ENCODE measurements around the gene AZGP1. TPM values are rescaled to one million over a fixed set of nuclear protein-coding genes. Genes with fewer than 3 reads are reported as not detected.
"Not testable (repeated sequence)": the region's sequence is repeated elsewhere in the genome, so short reads cannot be mapped to it uniquely, and the experiment has no call there.

Gene AZGP1
- total RNA-seq, 2 donors from 2014 or later = 0.33 to 1.2 TPM

DNA sequence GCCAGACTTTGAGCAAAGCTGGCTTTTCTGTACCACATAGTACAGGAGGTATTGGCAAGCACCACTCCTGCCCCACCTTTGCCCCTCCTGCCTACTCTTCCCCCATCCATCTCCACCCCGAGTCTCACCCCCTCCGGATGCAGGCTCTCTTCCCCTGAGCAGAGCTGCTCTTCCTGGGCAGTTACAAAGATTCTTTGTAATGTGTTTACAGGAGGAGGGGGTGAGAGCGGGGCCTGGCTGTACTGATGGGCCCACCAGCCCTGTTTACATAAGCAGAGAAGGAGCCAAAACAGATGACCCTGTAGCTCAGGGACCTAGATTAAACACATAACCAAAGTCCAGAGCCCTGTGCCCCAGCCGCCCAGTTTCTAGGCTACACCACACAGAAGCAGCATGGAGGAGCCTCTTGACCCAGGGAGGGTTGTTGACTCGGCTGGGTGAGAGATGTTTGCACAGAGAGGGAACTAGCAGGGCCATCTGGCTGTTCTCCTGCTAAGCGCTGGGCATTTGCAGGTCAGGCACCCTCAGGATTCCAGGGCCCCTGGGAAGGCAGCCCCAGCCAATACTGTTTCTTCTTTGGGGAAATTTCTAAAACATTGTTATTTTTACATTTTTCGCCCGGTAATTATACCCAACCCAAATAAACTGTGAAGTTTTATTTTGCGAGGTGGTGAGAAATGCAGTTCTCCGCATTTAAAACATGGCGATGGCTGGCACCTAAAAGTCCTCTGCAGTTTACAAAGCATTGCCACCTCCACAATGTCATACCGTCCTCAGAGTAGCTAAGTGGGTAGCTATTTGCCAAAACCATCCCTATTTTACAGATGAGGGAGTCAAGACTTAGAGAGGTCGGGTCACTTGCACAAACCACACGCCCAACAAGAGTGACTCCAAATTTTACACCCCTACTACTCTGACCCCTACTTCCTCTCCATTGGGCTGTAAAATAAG lies 28.2 kb upstream of the AZGP1 start:
- peak; percentile 52 for DNase-seq (ENCODE audit: low spot score)
- intact Hi-C loops (cut with DNase I) = no loop called here

DNA sequence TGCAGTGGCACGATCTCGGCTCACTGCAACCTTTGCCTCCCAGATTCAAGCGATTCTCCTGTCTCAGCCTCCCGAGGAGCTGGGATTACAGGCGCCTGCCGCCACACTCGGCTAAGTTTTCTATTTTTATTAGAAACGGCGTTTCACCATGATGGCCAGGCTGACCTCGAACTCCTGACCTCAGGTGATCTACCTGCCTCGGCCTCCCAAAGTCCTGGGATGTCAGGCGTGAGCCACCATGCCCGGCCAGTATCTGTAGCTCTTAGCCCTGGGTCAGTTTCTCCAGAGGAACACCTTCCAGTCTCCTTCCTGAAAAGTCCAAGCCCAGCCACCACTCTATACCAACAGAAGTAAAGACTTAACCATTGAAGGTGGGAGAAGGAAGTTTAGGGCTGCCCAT lies 24.4 kb upstream of the AZGP1 start:
- peak; percentile 44 for DNase-seq (ENCODE audit: low spot score)
- intact Hi-C loops (cut with DNase I) = no loop called here

DNA sequence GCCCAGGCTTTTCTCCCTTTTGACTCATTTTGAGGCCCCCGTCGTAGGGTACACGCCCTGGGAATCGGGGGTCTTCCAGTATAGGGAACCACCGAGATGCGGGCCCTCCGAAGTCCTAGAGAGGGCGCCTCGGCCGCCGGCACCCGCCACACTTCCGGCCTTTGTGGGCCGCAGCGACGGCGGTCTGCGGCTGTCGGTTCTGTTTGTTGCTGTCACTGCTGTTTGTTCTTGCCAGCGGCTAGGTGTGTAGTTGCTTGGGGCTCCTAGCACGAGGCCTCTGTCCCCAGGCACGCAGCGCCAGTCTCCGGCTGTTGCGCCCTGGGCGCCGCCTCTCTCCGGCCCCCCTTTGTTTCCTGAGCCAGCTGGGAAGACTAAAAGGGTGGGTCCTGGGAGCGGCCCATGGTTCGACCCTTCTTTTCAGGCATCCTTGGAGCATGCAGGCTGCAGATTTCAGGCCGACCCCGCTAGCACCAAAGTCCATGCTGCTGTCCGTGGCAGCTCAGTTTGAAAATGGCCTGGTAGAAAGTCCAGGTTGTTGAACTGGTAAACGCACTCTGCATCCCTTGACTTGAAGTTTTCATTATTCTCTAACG lies 21.8 kb upstream of the AZGP1 start:
- intact Hi-C loops (cut with DNase I) = no loop called here
- peak; percentile 87 for DNase-seq (ENCODE audit: low spot score)

DNA sequence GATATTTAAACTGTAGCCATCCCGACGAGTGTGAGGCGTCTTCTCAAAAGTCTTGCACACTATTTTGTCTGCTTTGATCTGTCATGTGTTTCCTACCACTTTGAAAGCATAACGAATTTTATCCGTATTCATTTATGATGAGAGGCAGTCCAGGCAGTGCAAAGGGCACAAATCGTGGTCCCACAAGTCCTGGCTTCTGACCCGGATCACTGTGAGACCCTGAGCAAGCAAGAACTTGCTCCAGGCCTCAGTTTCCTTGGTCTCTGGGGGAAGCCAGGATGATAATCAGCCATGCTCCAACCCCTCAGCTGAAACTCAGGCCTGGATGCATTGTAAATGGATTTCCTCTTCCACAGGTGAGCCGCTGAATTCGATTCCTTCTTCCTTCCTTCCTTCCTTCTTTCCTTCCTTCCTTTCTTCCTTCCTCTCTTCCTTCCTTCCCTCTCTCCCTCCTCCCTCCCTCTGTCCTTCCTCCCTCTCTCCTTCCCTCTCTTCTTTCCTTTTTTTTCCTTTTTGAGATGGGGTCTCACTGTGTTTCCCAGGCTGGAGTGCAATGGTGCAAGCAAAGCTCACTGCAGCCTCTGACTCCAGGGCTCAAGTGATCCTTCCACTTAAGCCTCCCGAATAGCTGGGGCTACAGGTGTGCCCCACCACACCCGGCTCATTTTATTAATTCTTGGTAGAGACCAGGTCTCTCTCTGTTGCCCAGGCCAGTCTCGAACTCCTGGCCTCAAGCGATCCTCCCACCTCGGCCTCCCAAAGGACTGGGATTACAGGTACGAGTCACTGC lies 21.1 kb upstream of the AZGP1 start:
- intact Hi-C loops (cut with DNase I) = no loop called here

DNA sequence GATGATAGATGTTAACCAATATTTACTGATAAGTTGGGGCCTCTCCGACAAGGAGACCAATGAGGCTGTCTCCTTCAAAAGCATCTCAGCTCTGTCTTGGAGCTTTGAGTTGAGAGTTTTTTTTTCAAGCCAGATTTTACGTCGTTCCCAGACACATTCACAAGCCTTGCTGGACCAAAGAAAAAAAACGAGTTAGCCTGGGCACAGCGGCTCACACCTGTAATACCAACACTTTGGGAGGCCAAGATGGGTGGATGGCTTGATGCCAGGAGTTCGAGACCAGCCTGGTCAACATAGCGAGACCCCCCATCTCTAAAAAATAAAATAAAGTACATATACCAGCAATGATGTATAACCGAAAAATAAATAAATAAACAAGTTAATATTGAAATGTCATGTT lies 19.0 kb upstream of the AZGP1 start:
- intact Hi-C loops (cut with DNase I) = no loop called here

More for the DNA sequence above, 21.1 kb upstream of the AZGP1 start:
- DNase-seq (ENCODE audit: low spot score) = no peak

DNA sequence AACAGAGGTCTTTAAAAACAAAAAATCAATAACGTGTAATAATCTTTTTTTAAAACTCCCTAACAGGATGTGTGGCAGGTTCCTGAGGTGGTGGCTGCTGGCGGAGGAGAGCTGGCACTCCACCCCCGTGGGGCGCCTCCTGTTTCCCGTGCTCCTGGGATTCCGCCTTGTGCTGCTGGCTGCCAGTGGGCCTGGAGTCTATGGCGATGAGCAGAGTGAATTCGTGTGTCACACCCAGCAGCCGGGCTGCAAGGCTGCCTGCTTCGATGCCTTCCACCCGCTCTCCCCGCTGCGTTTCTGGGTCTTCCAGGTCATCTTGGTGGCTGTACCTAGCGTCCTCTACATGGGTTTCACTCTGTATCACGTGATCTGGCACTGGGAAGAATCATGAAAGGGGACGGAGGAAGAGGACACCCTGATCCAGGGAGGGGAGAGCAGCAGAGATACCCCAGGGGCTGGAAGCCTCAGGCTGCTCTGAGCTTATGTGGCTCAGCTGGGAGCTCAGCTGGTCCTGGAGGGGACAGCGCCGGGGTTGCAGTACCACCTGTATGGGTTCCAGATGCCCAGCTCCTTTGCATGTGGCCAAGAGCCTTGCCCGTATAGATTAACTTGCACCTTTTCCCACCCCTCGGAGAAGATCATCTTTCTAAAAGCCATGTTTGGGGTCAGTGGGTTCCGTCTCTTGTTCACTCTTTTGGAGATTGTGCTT lies 16.7 kb upstream of the AZGP1 start:
- no peak for DNase-seq (ENCODE audit: low spot score)
- intact Hi-C loops (cut with DNase I) = no loop called here

More for the DNA sequence above, 19.0 kb upstream of the AZGP1 start:
- no peak for DNase-seq (ENCODE audit: low spot score)

DNA sequence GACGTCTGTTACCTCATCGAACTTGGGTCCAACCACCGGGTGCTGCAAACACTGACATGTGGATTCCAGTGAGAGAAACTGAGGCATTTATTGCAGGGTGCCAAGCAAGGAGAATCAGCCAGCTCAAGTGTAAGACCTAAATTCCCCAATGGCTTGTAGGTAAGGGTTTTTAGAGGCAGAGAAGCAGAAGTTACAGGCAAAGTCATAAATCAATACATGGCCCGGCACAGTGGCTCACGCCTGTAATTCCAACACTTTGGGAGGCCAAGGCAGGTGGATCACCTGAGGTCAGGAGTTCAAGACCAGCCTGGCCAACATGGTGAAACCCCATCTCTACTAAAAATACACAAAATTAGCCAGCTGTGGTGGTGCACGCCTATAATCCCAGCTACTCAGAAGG lies 15.7 kb upstream of the AZGP1 start:
- intact Hi-C loops (cut with DNase I); DNase-seq (ENCODE audit: low spot score): not testable (repeated sequence)

DNA sequence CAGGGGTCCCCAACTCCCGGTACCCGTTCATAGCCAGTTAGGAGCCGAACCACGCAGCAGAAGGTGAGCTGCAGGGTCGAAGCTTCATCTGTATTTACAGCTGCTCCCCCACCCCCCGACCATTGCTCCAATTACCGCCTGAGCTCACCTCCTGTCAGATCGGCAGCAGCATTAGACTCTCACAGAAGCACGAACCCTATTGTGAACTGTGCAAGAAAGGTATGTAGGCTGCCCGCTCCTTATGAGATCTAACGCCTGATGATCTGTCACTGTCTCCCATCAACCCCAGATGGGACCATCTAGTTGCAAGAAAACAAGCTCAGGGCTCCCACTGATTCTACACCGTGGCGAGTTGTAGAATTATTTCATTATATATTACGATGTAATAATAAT lies 14.6 kb upstream of the AZGP1 start:
- no peak for DNase-seq (ENCODE audit: low spot score)
- intact Hi-C loops (cut with DNase I) = no loop called here

DNA sequence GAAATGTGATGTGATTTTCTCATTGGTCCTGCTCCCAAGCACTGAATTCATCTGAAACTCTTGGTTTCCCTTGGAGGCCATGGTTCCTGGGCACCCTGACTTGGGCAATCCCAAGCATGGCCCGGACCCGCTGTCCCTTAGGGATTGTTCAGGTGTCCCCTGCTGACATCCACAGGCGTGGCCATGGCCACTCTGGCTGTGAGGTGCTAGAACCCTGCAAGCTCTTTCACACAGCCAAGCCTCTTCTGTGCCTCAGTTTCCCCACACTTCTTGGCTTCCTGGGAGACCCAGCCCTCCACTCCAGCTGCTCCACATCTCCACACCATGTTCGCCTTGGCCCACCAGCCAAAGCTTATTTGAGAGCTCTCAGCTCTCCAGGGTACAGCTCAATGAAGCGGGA lies 12.0 kb upstream of the AZGP1 start:
- intact Hi-C loops (cut with DNase I) = loop anchor here in 1 of 2 donors (10.0 kb wide), 1 partner anchor 73 kb away; the partner anchor contains the start of gene TRIM4
- DNase-seq (ENCODE audit: low spot score) = peak; percentile 66

DNA sequence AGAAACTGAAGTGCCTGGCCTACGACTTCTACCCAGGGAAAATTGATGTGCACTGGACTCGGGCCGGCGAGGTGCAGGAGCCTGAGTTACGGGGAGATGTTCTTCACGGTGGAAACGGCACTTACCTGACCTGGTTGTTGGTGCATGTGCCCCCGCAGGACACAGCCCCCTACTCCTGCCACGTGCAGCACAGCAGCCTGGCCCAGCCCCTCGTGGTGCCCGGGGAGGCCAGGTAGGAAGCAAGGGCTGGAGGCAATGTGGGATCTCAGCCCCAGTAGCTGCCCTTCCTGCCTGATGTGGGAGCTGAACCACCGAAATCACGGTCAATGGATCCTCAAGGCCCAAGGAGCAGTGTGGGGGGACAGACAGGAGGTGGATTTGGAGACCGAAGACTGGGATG lies 11.5 kb upstream of the AZGP1 start:
- peak; percentile 32 for DNase-seq (ENCODE audit: low spot score)
- intact Hi-C loops (cut with DNase I) = loop anchor here in 1 of 2 donors (10.0 kb wide), 1 partner anchor 73 kb away; the partner anchor contains the start of gene TRIM4

DNA sequence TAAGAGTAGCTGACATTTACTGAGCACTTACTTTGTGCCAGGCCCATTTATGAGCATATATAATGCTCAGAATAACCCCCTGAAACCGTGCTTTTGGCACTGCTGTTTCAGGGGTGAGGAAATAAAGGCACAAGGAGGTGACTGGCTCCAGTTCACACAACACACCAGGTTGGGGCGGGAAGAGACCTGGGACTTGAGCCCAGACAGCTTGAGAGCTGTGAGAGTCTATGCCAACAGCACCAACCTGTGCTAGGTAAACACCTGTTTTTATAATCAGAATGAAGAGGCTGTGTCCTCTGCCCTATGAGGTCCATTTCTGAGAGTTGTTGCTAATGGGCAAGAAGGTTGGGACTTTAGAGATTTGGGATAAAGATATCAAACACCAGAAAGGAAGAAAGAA lies 8.8 kb upstream of the AZGP1 start:
- intact Hi-C loops (cut with DNase I) = loop anchor here in 1 of 2 donors (10.0 kb wide), 1 partner anchor 70 kb away; the partner anchor contains the start of gene TRIM4
- DNase-seq (ENCODE audit: low spot score) = no peak

DNA sequence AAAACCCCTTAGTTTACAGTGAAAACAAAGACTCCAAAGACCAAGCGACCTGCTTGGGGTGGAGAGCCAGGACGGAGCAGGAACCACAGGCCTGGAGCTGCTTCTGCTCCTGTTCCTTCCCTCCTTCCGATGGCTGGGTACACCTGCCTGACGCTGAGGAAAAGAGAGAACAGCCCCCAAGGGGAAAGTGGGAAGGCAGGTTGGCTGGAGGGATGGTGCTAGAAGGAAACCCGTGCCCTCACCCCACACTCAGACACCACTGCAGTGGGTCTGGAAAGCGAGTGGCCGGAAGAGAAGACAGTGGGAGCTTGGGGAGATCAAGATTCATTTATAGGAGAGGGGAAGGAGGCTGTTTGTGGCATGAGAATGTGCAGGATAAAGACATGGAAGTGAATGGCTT lies 5.2 kb upstream of the AZGP1 start:
- intact Hi-C loops (cut with DNase I) = loop anchor here in 1 of 2 donors (10.0 kb wide), 1 partner anchor 66 kb away; the partner anchor contains the start of gene TRIM4
- not testable (repeated sequence) for DNase-seq (ENCODE audit: low spot score)

DNA sequence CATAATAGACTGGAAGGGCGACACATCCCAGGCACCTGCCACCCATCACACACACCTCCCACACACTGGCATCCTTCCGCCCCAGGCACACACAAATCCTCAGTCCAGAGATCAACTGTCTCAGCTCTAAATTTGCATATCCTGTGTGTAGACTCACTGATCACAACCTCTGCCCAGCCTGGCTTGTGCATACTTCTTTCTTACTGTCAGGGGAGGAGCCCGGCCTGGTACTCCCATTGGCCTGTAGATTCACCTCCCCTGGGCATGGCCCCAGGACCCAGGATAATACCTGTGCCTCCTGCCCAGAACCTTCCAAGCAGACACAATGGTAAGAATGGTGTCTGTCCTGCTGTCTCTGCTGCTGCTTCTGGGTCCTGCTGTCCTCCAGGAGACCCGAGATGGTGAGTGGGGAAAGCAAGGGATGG lies 4.6 kb upstream of the AZGP1 start:
- DNase-seq (ENCODE audit: low spot score) = peak; percentile 40
- intact Hi-C loops (cut with DNase I) = loop anchor here in 1 of 2 donors (10.0 kb wide), 1 partner anchor 66 kb away; the partner anchor contains the start of gene TRIM4

DNA sequence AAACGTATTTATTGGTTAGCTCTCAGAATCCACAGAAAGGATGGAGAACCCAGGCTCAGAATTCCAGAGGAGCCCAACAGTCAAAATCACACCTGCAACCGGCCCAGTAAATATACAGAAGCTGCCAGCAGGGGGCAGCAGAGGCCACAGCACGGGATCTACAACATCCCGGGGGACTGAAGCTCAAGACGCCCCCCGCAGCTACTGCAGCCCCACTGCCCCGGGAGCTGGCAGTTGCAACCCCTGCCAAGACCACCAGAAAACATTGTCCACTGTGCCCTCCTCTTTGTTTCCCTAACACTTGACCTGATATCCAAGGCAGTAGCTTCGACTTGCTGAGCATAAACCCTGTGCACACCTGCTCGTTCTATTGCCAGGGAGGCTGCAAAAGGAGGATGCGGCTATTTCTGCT lies 4.0 kb upstream of the AZGP1 start:
- intact Hi-C loops (cut with DNase I) = loop anchor here in 1 of 2 donors (10.0 kb wide), 1 partner anchor 65 kb away; the partner anchor contains the start of gene TRIM4
- peak; percentile 81 for DNase-seq (ENCODE audit: low spot score)

DNA sequence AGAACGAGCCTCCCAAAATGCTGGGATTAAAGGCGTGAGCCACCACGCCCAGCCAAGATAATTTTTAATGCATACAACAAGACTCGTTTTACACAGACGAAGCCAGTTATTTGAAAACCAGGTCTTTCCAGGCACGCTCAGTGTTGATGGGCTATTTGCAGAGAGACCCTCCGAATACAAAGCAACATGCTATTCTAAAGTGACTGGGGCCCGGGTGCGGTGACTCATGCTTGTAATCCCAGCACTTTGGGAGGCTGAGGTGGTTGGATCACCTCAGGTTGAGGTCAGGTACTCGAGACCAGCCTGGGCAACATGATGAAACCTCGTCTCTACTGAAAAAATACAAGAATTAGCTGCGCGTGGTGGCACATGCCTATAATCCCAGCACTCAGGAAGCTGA lies 795 bp upstream of the AZGP1 start:
- intact Hi-C loops (cut with DNase I) = no loop called here
- peak; percentile 51 for DNase-seq (ENCODE audit: low spot score)

DNA sequence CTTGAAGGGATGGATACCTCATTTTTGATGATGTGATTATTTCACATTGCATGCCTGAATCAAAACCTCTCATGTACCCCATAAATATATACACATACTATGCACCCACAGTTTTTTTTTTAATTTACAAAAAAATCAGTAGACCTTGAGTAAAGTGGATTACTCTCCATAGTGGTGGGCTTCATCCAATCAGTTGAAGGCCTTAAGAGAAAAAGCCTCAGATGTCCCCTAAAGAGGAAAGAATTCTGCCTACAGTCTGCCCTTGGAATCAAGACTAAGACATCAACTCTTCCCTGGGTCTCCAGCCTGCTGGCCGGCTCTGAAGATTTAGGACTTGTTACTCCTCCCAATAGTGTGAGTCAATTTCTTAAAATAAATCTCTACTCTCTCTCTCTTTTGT lies 1.1 kb downstream of the AZGP1 start:
- intact Hi-C loops (cut with DNase I) = no loop called here

DNA sequence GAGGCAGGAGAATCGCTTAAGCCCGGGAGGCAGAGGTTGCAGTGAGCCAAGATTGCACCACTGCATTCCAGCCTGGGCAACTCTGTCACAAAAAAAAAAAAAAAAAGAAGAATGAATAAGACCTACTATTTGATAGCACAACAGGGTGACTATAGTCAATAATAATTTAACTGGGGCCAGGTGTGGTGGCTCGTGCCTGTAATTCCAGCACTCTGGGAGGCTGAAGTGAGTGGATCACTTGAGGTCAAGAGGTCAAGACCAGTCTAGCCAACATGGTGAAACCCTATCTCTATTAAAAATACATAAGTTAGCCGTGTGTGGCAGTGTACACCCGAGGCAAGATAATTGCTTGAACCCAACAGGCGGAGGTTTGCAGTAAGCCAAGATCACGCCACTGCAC lies 2.0 kb downstream of the AZGP1 start:
- intact Hi-C loops (cut with DNase I) = not testable (repeated sequence)
- peak; percentile 22 for DNase-seq (ENCODE audit: low spot score)

More for the DNA sequence above, 1.1 kb downstream of the AZGP1 start:
- DNase-seq (ENCODE audit: low spot score) = peak; percentile 41

DNA sequence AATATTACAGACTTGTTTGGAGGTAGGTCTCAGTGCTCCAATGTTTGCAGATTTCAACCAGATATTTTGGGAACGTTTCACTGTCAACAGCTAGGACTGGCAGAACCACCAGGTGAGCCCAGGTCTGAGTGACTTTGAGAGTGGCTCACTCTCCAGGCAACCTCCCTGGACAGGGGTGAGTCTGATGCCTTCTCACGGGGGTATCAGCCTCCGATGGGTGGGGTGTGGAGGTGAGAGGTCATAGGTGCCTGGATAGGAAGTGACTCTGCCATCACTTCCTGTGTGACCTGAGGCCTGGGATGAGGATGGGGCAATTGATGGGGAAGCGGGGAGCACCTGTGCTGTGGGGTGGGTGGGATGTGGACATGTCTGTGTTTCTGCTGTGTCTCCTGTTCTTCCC lies 4.6 kb downstream of the AZGP1 start:
- no peak for DNase-seq (ENCODE audit: low spot score)

DNA sequence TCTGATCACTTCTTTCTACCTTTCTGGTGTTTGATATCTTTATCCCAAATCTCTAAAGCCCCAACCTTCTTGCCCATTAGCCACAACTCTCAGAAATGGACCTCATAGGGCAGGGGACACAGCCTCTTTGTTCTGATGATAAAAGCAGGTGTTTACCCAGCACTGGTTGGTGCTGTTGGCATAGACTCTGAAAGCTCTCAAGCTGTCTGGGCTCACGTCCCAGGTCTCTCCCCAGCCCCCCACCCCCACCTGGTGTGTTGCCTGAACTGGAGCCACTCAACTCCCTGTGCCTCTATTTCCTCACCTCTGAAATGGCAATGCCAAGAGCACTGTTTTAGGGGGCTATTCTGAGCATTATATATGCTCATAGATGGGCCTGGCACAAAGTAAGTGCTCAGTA lies 6.0 kb downstream of the AZGP1 start:
- DNase-seq (ENCODE audit: low spot score); intact Hi-C loops (cut with DNase I): not testable (repeated sequence)

More for the DNA sequence above, 4.6 kb downstream of the AZGP1 start:
- intact Hi-C loops (cut with DNase I) = no loop called here

Measured in posterior vena cava (tissue), 2 donors.